GM04504 (cell line): ENCODE measurements around the gene OR2L5.

Experiments used
- DNase-seq: peaks from one replicate; pipeline ENCODE4 v3.0.0-alpha.2; 2012; ENCODE audit warnings: low read depth

The OR2L5 gene

GRCh38 chr1:248013229-248013710 lies at the start of gene OR2L5:
OR2L5 (plus strand) TSS chr1:248013660; CDS start chr1:248021948, 8,288 bp downstream.
- DNase-seq: no peak

GRCh38 chr1:247964933-247965332 lies 48.5 kb upstream of the OR2L5 start, which contains the start of gene OR2AK2:
OR2AK2 (plus strand) TSS chr1:247965233; CDS start chr1:247965377, 144 bp downstream.
- DNase-seq: no peak

GRCh38 chr1:247966532-247967204 lies 46.8 kb upstream of the OR2L5 start:
- no peak for DNase-seq

GRCh38 chr1:247992986-247993385 lies 20.5 kb upstream of the OR2L5 start:
- DNase-seq: no peak

- DNase-seq: no peak
Measured at GRCh38 chr1:247998811-247999210, 14.6 kb upstream of the OR2L5 start.

- DNase-seq: no peak
Measured at GRCh38 chr1:248000169-248000568, 13.3 kb upstream of the OR2L5 start.

- DNase-seq: no peak
Measured at GRCh38 chr1:248007778-248008177, 5.7 kb upstream of the OR2L5 start.

- DNase-seq: no peak
Measured at GRCh38 chr1:248009681-248010080, 3.8 kb upstream of the OR2L5 start.

- DNase-seq: no peak
Measured at GRCh38 chr1:248015803-248016202, 2.3 kb downstream of the OR2L5 start.

- no peak for DNase-seq
Measured at GRCh38 chr1:248029770-248030169, 16.3 kb downstream of the OR2L5 start, which contains the start of gene OR2L2. OR2L2 (plus strand) TSS chr1:248030070; CDS start chr1:248038268, 8,198 bp downstream.

- no peak for DNase-seq
Measured at GRCh38 chr1:248045209-248045608, 31.7 kb downstream of the OR2L5 start.

GRCh38 chr1:248046536-248046935 lies 33.1 kb downstream of the OR2L5 start, which contains the start of gene OR2L3:
OR2L3 (plus strand) TSS chr1:248046836; CDS start chr1:248060682, 13,846 bp downstream.
- no peak for DNase-seq

- DNase-seq: no peak
Measured at GRCh38 chr1:248047008-248047407, 33.5 kb downstream of the OR2L5 start.

- no peak for DNase-seq
Measured at GRCh38 chr1:248054671-248055070, 41.2 kb downstream of the OR2L5 start.

- no peak for DNase-seq
Measured at GRCh38 chr1:248055261-248055660, 41.8 kb downstream of the OR2L5 start.

GRCh38 chr1:248065071-248065470 lies 51.6 kb downstream of the OR2L5 start:
- no peak for DNase-seq

GRCh38 chr1:248065604-248066003 lies 52.1 kb downstream of the OR2L5 start:
- DNase-seq: no peak
